Hepatocyte (in vitro differentiated cells): Measurements from ENCODE around the gene PROK1. TPM values are rescaled to one million over a fixed set of nuclear protein-coding genes. Genes with fewer than 3 reads are reported as not detected.

Source experiments
- DNase-seq: peaks from one replicate; pipeline ENCODE4 v3.0.0-alpha.2; 2016; ENCODE audit warnings: low spot score
- H2AFZ ChIP-seq: fragments of 200-600 bp; sonication (generic); 2 replicates; pipeline ENCODE4 v1.6.0; 2016; ENCODE audit warnings: antibody characterized with exemption, mild to moderate bottlenecking
- H3K27ac ChIP-seq: fragments of 200-600 bp; sonication (generic); 2 replicates; pipeline ENCODE4 v1.5.1; 2016; ENCODE audit warnings: mild to moderate bottlenecking
- H3K27me3 ChIP-seq: fragments of 200-600 bp; sonication (generic); 2 replicates; pipeline ENCODE4 v1.6.1; 2016
- H3K36me3 ChIP-seq: fragments of 200-600 bp; sonication (generic); replicated peaks from 2 replicates; pipeline ENCODE4 v1.5.1; 2016; ENCODE audit warnings: low read depth; ENCODE audit not compliant: insufficient read depth
- H3K4me1 ChIP-seq: fragments of 200-600 bp; sonication (generic); 2 replicates; pipeline ENCODE4 v1.5.1; 2016; ENCODE audit warnings: mild to moderate bottlenecking, moderate library complexity; ENCODE audit not compliant: insufficient read depth
- H3K4me2 ChIP-seq: fragments of 200-600 bp; sonication (generic); 2 replicates; pipeline ENCODE4 v1.6.0; 2016
- H3K4me3 ChIP-seq: fragments of 200-600 bp; sonication (generic); 2 replicates; pipeline ENCODE4 v1.5.1; 2016; ENCODE audit warnings: mild to moderate bottlenecking
- H3K79me2 ChIP-seq: fragments of 200-600 bp; sonication (generic); 2 replicates; pipeline ENCODE4 v1.6.0; 2017; ENCODE audit warnings: mild to moderate bottlenecking
- H3K9me2 ChIP-seq: fragments of 200-600 bp; sonication (generic); replicated peaks from 2 replicates; pipeline ENCODE4 v1.6.0; 2017; ENCODE audit warnings: mild to moderate bottlenecking; ENCODE audit not compliant: insufficient read depth
- H3K9me3 ChIP-seq: fragments of 200-600 bp; sonication (generic); 2 replicates; pipeline ENCODE4 v1.5.1; 2016; ENCODE audit warnings: low read depth, mild to moderate bottlenecking
- H4K20me1 ChIP-seq: fragments of 200-600 bp; sonication (generic); 2 replicates; pipeline ENCODE4 v1.6.0; 2016; ENCODE audit warnings: mild to moderate bottlenecking; ENCODE audit not compliant: insufficient read depth, poor library complexity, severe bottlenecking
- CTCF ChIP-seq: fragments of 200-600 bp; sonication (generic); IDR thresholded peaks from 2 replicates; pipeline ENCODE4 v1.5.1; 2016; ENCODE audit warnings: antibody characterized with exemption, mild to moderate bottlenecking; ENCODE audit not compliant: poor library complexity
- EZH2 ChIP-seq: fragments of 200-600 bp; sonication (generic); IDR thresholded peaks from 2 replicates; pipeline ENCODE4 v1.6.1; 2016; ENCODE audit warnings: antibody characterized with exemption, mild to moderate bottlenecking, borderline replicate concordance
- EZH2phosphoT487 ChIP-seq: fragments of 200-600 bp; sonication (generic); IDR thresholded peaks from one replicate; pipeline ENCODE4 v1.6.1; 2018; ENCODE audit warnings: antibody characterized with exemption, mild to moderate bottlenecking, low read depth, moderate library complexity; ENCODE audit not compliant: unreplicated experiment, severe bottlenecking
- WGBS: methylation state at CpG from one replicate; pipeline ENCODE4 v1.1.6; 2016; ENCODE audit warnings: low lambda C conversion rate; ENCODE audit errors: missing lambda C conversion rate; 5-methylcytosine and 5-hydroxymethylcytosine counted together
- polyA plus RNA-seq: library from polyadenylated mRNA; unstranded; fragments of >200 nt; fragmentation: Nextera tagmentation; extraction: Ambion mirVana; gene quantifications from 2 replicates; pipeline ENCODE4 v1.2.1, GENCODE V29; 2016
- total RNA-seq: library from RNA; depleted of rRNA; stranded (reverse); fragments of >200 nt; gene quantifications from 2 replicates; pipeline ENCODE4 v1.2.3, GENCODE V29; 2014

PROK1 gene
- total and polyA plus RNA-seq, 2 experiments from 2014 or later = 8.8 to 9.4 TPM

DNA sequence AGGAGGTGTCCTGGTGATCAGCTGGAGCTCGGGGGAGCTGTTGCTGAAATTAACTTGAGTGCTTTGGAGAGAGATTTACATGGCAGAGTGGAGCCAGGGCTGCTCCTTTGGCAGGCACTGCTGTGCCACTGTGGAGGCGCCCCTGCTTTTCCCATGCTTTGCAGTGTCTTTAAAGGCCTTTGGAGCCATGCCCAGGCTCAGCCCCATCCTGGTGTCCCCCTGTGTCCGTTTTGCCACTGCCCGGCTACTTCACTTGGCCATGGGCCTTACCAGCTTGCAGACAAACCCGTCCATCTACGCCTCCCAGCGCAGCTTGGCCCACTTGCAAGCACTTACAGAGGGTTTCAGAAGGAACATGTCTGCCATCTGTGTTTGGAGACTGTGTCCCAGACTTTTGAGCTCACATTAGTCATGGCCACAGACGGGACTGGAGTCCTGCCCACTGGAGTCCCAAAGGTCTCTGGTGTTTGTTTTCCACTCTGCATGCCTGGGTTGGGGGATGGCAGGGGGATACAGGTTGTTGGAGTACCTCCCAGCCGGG lies 25.3 kb upstream of the PROK1 start:
- H4K20me1 ChIP-seq = no peaks in the 10 kb centered on the region
- no peaks in the 10 kb centered on the region for H3K79me2 ChIP-seq
- no peaks in the 10 kb centered on the region for H3K4me1 ChIP-seq
- TF ChIP-seq EZH2 (no peak), EZH2phosphoT487 (no peak), CTCF (no peak)
- no peak overlapping the region for H3K4me2 ChIP-seq
- 82% methylated on average over 9 of the region's 9 CpGs for WGBS
- no peak overlapping the region for H3K4me3 ChIP-seq
- H3K36me3 ChIP-seq = no peaks in the 10 kb centered on the region
- no peak overlapping the region for H2AFZ ChIP-seq
- no peaks in the 10 kb centered on the region for H3K27me3 ChIP-seq
- H3K27ac ChIP-seq = peak overlapping the region; percentile 63
- no peak for DNase-seq
- no peaks in the 10 kb centered on the region for H3K9me3 ChIP-seq
- no peaks in the 10 kb centered on the region for H3K9me2 ChIP-seq

DNA sequence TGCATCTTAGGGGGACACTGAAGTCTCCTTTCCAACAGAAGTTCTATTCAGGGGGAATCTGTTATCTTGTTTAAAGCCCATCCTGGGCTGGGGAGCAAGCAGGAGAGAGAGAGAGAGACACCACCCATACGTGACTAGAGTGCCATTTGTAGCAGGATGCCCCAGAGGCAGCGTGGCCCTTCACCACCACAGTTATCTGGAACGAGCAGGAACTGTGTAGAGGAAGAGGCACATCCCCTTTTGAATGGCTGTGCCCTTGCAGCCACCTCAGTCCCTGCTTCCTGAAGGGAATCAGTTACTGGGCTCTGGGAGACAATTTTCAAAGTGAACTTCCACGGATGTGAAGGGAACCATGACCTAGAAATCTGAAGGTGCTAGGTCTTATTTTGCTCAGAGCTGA lies 24.1 kb upstream of the PROK1 start:
- Histone ChIP-seq H3K9me3 (no peaks in the 10 kb centered on the region), H3K4me3 (no peak overlapping the region), H3K27me3 (no peaks in the 10 kb centered on the region), H4K20me1 (no peaks in the 10 kb centered on the region), H3K9me2 (no peaks in the 10 kb centered on the region), H3K4me2 (no peak overlapping the region), H2AFZ (no peak overlapping the region), H3K4me1 (no peaks in the 10 kb centered on the region), H3K36me3 (no peaks in the 10 kb centered on the region), H3K27ac (no peak overlapping the region), H3K79me2 (no peaks in the 10 kb centered on the region)
- WGBS = 78% methylated on average over 4 of the region's 4 CpGs
- no peak for DNase-seq
- TF ChIP-seq EZH2phosphoT487 (no peak), EZH2 (no peak), CTCF (no peak)

- TF ChIP-seq EZH2phosphoT487 (no peak), CTCF (no peak), EZH2 (no peak)
- H3K9me2 ChIP-seq = no peaks in the 10 kb centered on the region
- H3K4me3 ChIP-seq = no peak overlapping the region
- no peak for DNase-seq
- no peak overlapping the region for H2AFZ ChIP-seq
- 78% methylated on average over 4 of the region's 4 CpGs for WGBS
- no peaks in the 10 kb centered on the region for H3K9me3 ChIP-seq
- no peaks in the 10 kb centered on the region for H4K20me1 ChIP-seq
- H3K27me3 ChIP-seq = no peaks in the 10 kb centered on the region
- no peaks in the 10 kb centered on the region for H3K4me1 ChIP-seq
- H3K79me2 ChIP-seq = no peaks in the 10 kb centered on the region
- no peak overlapping the region for H3K27ac ChIP-seq
- no peak overlapping the region for H3K4me2 ChIP-seq
- no peaks in the 10 kb centered on the region for H3K36me3 ChIP-seq
These were observed 22.0 kb upstream of the PROK1 start for GRCh38 chr1:110428946-110429345.

DNA sequence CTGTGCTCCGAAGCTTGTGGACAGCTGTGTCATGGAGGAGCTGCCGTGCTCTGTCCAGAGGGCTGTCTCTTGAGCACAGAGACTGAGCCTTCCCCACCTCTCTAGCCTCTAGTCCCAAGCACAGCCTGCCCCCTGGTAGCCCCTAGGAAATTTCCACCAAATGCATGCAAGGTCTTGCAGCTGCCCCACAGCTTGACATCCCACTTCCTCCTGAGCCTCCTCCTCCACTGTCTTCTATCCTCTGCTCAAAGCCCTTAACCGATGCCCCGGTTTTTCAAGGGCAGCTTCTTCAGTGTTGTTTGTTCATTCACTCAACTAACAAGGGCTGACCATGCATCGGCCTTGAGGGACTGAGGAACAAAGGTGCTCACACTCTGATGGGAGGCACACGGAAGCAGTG lies 20.6 kb upstream of the PROK1 start:
- no peak for TF ChIP-seq EZH2
- TF ChIP-seq CTCF = no peak
- no peak for TF ChIP-seq EZH2phosphoT487

More for the DNA sequence above, 20.6 kb upstream of the PROK1 start:
- no peaks in the 10 kb centered on the region for H3K36me3 ChIP-seq
- no peak for DNase-seq
- no peaks in the 10 kb centered on the region for H3K27me3 ChIP-seq
- WGBS = 66% methylated on average over 6 of the region's 6 CpGs
- no peaks in the 10 kb centered on the region for H3K9me3 ChIP-seq
- no peaks in the 10 kb centered on the region for H3K4me1 ChIP-seq
- H3K27ac ChIP-seq = no peak overlapping the region
- no peaks in the 10 kb centered on the region for H3K9me2 ChIP-seq
- no peaks in the 10 kb centered on the region for H4K20me1 ChIP-seq
- no peak overlapping the region for H3K4me3 ChIP-seq
- H2AFZ ChIP-seq = no peak overlapping the region
- H3K79me2 ChIP-seq = no peaks in the 10 kb centered on the region
- H3K4me2 ChIP-seq = no peak overlapping the region
